Stimulated activated CD4-positive, alpha-beta T cell treated with anti-CD3 and anti-CD28 coated beads, Interleukin-4, amount 100 ng/mL, for 48 hours (primary cell): ENCODE data around the gene ESCO1.
"Not testable (repeated sequence)": the region's sequence is repeated elsewhere in the genome, so short reads cannot be mapped to it uniquely, and the experiment has no call there.

Source experiments
- DNase-seq, 2 donors: peaks; one replicate each; pipeline ENCODE4 v3.0.0-alpha.2; 2020; ENCODE audit warnings: low read depth in 2 of 2

The ESCO1 gene

DNA sequence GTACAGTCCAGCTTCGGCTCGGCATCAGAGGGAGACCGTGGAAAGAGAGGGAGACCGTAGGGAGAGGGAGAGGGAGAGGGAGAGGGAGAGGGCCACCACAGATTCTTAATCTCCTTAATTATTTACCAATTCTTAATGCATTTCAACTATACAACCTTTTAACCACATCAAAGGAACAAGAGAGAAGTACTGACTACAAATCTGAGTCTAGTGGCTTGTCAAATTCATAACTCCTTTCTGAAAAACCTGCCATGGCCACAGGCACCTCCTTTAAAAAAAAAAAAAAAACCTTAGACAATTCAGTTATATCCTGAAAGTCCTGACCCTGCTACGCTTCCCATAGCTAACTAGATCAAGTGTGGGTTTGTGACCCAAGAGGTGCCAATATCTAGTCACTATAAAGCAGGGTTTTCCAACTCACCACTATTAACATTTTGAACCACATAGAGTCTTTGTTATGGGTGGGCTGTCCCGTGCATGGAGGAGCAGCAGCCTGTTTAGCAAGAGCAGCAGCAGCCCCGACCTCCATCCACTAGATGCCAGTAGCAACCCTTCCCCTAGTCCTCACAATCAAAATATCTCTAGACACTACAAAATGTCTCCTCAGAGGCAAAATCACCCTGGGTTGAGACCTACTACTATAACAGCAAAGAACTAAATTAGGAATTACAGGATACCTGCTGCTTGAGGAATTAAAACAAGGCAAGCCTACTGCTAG, 6.8 kb downstream of the ESCO1 start:
- no peak for DNase-seq

DNA sequence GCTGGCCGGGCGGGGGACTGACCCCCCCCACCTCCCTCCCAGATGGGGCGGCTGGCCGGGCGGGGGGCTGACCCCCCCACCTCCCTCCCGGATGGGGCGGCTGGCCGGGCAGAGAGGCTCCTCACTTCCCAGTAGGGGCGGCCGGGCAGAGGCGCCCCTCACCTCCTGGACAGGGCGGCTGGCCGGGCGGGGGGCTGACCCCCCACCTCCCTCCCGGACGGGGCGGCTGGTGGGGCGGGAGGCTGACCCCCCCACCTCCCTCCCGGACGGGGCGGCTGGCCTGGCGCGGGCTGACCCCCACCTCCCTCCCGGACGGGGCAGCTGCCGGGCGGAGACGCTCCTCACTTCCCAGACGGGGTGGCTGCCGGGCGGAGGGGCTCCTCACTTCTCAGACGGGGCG, 8.1 kb downstream of the ESCO1 start:
- DNase-seq: not testable (repeated sequence)

DNA sequence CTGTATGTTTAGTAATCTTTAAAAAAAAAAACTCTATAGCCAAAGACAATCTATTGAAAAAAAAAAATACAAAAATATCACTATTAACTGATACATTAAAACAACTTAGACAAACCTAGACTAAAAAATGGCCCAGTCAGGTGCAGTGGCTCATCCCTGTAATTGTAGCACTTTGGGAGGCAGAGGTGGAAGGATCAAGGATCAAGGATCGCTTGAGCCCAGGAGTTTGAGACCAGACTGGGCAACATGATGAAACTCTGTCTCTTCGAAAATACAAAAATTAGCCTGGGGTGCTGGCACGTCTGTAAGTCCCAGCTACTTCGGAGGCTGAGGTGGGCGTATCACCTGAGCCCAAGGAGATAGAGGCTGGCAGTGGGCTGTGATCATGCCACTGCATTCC, 16.1 kb downstream of the ESCO1 start:
- DNase-seq: no peak

DNA sequence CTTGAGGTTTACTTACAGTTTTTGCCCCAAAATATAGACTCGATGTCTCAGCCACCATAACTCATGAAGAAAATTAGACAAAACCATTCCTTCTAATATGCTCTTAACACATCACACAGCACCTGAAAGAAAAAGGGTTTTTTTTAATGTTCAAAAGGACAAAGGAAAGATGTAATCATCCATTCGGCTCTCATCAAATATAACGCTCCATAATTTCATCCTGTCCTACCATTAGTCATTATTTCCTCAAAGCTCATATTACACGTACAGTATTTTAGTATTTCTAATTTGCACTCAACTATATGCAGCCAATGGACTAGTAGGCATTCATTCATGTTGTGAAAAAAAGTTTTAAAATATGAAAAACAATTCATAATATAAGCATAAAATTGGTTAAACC, 24.8 kb downstream of the ESCO1 start:
- DNase-seq: no peak

DNA sequence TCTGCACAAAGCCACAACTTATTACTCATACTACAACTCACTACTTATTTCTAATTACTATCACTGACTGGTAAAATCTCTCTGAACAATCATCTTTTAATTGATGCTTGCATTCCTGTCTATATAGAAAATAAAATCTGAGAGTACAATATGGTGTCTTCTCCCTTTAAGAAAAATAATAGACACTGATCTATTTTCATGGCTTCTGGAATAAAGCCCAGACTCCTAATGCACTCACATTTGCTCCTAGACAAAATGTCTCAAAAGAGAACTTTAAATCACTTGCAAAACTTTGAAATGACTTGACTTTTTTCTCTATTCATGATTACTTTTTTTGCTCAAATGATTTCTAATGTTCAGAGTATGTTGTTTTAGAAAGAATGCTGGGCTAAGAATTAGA, 28.7 kb downstream of the ESCO1 start:
- no peak for DNase-seq

DNA sequence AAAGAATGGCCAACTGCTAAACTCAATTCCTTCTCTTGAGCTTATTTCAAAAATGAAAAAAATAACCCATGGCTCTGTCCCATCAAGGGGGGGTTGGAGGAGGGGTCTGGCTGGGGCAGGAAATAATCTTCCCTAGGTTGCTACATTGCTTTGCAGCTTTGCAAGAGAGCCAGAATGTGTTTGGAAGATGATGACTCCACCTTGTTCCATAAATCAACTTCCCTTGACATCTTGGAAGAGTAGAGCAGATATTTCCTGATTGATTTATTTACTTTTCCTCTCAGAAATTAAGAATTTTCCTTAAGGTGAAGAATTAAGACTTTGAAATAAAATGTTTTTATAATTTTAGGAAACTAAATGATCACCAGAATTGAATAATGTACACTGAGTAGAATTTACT, 41.3 kb downstream of the ESCO1 start:
- DNase-seq: no peak

DNA sequence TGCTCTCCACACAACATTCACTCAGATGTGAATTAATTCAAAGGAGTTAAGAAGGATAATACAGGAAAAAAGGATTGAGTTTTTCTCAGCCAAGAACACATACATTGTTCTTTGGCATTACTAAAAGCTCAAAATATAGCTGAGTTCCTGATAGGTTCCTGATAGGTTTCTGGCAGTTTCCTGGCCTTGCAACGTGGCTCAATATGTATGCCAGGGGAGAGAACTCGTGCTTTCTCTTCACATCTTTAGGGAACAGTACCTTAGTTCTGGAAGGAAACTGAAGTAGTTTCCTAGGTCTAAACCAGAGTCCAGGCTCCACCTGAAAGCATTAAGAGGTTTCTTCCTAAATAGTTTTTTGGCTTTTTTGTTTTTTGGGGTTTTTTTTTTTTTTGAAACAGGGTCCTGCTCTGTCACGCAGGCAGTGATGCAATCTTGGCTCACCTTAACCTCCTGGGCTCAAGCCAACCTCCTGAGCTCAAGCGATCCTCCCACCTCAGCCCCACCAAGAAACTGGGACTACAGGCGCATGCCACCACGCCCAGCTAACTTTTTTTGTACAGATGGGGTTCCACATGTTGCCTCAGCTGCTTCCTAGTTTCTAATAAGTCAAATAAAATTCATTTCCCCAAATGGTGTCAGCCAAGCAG, 42.8 kb downstream of the ESCO1 start:
- DNase-seq: no peak

- no peak for DNase-seq
Observed at GRCh38 chr18:21550510-21550970, 50.0 kb downstream of the ESCO1 start.

- DNase-seq: no peak
Observed at GRCh38 chr18:21548647-21549046, 51.9 kb downstream of the ESCO1 start.

GRCh38 chr18:21546423-21546822, 54.1 kb downstream of the ESCO1 start:
- no peak for DNase-seq

- no peak for DNase-seq
Observed at GRCh38 chr18:21538230-21538629, 62.3 kb downstream of the ESCO1 start.

DNA sequence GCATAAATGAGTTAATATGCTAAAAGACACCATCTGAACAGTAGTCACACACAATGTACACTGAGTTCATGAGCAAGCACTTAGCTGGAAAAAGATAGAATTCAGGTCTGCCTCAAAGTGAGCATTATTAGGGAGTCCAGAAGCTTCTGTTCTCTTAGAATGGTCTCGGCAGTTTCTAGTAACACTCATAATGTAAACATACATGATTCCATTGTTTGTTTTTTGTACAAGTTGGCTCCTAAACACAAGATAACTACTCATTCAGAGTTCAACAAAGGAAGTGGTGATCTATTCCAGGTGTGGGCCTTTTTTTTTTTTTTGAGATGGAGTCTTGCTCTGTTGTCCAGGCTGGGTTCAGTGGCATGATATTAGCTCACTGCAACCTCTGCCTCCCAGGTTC, 66.2 kb downstream of the ESCO1 start:
- DNase-seq: no peak

GRCh38 chr18:21526463-21526862, 74.0 kb downstream of the ESCO1 start:
- DNase-seq: no peak

GRCh38 chr18:21525916-21526315, 74.6 kb downstream of the ESCO1 start:
- no peak for DNase-seq

DNA sequence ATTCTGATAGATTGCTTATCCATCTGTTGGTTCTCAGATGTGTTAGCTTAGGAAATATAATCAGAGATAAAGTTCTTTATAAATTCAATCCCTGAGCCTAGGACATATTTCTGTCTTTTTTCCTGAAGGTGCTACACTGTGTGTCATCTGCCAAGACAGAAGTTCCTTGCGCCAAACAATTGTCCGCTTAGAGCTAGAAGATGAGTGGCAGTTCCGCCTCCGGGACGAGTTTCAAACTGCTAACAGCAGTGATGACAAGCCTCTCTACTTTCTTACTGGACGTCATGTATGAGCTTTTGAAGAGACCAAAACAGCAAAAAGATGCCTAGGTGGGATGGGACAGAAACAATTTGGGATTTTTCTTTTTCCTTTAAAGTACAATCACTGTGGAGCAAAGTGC, 78.0 kb downstream of the ESCO1 start:
- no peak for DNase-seq

DNA sequence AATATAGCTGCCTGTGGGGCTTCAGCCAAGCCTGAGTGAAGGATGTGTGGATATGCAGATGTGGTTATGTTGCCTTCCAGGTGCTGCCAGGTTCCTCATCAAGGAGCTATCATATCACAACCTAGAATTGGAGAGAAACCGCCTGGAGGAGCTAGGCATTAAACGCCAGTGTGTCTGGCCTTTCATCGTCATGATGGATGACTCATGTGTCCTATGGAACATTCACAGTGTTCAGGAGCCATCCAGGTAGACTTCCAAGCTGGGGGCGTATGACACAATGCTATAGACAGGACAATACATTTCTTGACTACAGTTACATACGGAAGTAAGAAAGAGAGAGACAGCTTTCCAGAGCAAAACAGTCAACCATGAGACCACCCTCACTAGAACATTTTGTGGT, 86.8 kb downstream of the ESCO1 start:
- no peak for DNase-seq

GRCh38 chr18:21513292-21513691, 87.2 kb downstream of the ESCO1 start:
- DNase-seq: no peak

DNA sequence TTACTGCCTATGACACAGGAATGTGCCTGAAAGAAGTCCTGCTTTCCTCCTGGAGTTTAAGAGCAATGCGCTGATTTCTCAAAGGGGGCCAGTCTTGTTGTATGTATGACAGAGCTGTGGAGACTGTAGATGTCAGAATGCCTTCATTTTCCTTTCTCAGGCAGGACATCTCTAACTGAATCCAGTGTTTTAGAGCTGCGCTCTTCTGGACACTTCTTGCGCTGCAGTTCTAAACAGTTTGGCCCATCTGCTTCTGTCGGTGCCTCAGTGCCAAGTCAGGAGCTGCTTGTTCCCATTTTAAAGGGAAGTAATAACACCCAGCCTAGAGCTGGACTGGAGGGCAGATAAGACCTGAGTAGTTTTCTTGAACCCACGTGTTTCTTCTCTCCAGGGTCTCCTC, 91.4 kb downstream of the ESCO1 start:
- no peak for DNase-seq

GRCh38 chr18:21507913-21508701, 92.4 kb downstream of the ESCO1 start:
- no peak for DNase-seq

- DNase-seq: no peak
Observed at GRCh38 chr18:21502661-21503060, 97.8 kb downstream of the ESCO1 start.

DNA sequence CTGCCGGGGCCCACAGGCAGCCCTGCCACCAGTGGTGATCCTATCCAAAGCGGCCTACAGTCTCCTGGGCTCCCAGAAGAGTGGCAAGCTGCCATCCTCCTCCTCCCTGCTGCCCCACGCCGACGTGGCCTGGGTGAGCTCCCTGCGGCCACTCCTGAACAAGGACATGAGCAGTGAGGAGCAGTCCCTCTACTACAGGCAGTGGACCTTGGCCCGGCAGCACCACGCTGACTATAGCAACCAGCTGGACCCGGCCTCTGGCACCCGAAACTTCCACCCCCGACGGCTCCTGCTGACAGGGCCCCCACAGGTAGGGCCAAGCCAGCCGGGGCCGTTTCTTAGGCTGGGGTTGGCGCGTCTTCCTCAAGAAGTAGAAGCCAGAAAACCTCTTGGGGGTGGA, 100.5 kb downstream of the ESCO1 start:
- DNase-seq: no peak

- DNase-seq: no peak
Observed at GRCh38 chr18:21496277-21496835, 104.1 kb downstream of the ESCO1 start.

- no peak for DNase-seq
Observed at GRCh38 chr18:21490748-21491147, 109.8 kb downstream of the ESCO1 start.
